IPS DF 6.9 (cell line): ENCODE measurements around the gene TOPBP1.
"Not testable (repeated sequence)": the region's sequence is repeated elsewhere in the genome, so short reads cannot be mapped to it uniquely, and the experiment has no call there.

ENCODE experiments used
- DNase-seq: peaks from one replicate; pipeline ENCODE4 v3.0.0-alpha.2; 2013; ENCODE audit warnings: low read depth, low spot score
- H3K27ac ChIP-seq: one replicate; pipeline ENCODE4 v1.5.1; 2013; ENCODE audit warnings: low read length, control low read depth
- H3K27me3 ChIP-seq: 2 replicates; pipeline ENCODE4 v1.6.1; 2013; ENCODE audit warnings: mild to moderate bottlenecking, low read length; ENCODE audit not compliant: control insufficient read depth, insufficient read depth
- H3K36me3 ChIP-seq: 2 replicates; pipeline ENCODE4 v1.6.1; 2013; ENCODE audit warnings: low read length; ENCODE audit not compliant: control insufficient read depth, insufficient read depth
- H3K4me1 ChIP-seq: 2 replicates; pipeline ENCODE4 v1.6.1; 2013; ENCODE audit warnings: low read length; ENCODE audit not compliant: control insufficient read depth, insufficient read depth
- H3K4me3 ChIP-seq: 2 replicates; pipeline ENCODE4 v1.5.1; 2013; ENCODE audit warnings: mild to moderate bottlenecking, low read length
- H3K9me3 ChIP-seq: 2 replicates; pipeline ENCODE4 v1.6.1; 2013; ENCODE audit warnings: low read length, inconsistent platforms; ENCODE audit not compliant: control insufficient read depth, insufficient read depth
- WGBS: extraction: QIAGEN DNeasy Blood & Tissue Kit; methylation state at CpG from one replicate; pipeline ENCODE4 v1.1.7; 2013; ENCODE audit warnings: mixed read lengths, missing lambda C conversion rate; ENCODE audit not compliant: insufficient read length, insufficient coverage; 5-methylcytosine and 5-hydroxymethylcytosine counted together

The TOPBP1 gene

GRCh38 chr3:133695560-133696171 is 33.9 kb upstream of the TOPBP1 start:
- no CpG with 5 or more reads among the region's 3 CpGs for WGBS
- no peak for DNase-seq
- no peaks in the 10 kb centered on the region for H3K9me3 ChIP-seq

GRCh38 chr3:133694288-133695268 is 32.8 kb upstream of the TOPBP1 start:
- no peak for DNase-seq
- no CpG with 5 or more reads among the region's 9 CpGs for WGBS

More at GRCh38 chr3:133695560-133696171, 33.9 kb upstream of the TOPBP1 start:
- Histone ChIP-seq H3K27me3 (no peaks in the 10 kb centered on the region), H3K4me1 (no peaks in the 10 kb centered on the region), H3K27ac (no peak overlapping the region), H3K4me3 (no peak overlapping the region), H3K36me3 (no peaks in the 10 kb centered on the region)

GRCh38 chr3:133693821-133694220 is 32.1 kb upstream of the TOPBP1 start:
- H3K4me1 ChIP-seq, result no peaks in the 10 kb centered on the region
- H3K4me3 ChIP-seq, result no peak overlapping the region
- no peaks in the 10 kb centered on the region for H3K27me3 ChIP-seq
- WGBS, result no CpG with 5 or more reads among the region's 8 CpGs
- no peaks in the 10 kb centered on the region for H3K36me3 ChIP-seq
- no peak for DNase-seq
- H3K9me3 ChIP-seq, result no peaks in the 10 kb centered on the region
- no peak overlapping the region for H3K27ac ChIP-seq

More at GRCh38 chr3:133694288-133695268, 32.8 kb upstream of the TOPBP1 start:
- Histone ChIP-seq H3K4me1 (no peaks in the 10 kb centered on the region), H3K27ac (no peak overlapping the region), H3K36me3 (no peaks in the 10 kb centered on the region), H3K4me3 (no peak overlapping the region), H3K27me3 (no peaks in the 10 kb centered on the region), H3K9me3 (no peaks in the 10 kb centered on the region)

- Histone ChIP-seq H3K27me3 (no peaks in the 10 kb centered on the region), H3K4me1 (no peaks in the 10 kb centered on the region), H3K4me3 (no peak overlapping the region), H3K36me3 (no peaks in the 10 kb centered on the region), H3K27ac (no peak overlapping the region), H3K9me3 (no peaks in the 10 kb centered on the region)
- WGBS, result no CpG with 5 or more reads among the region's 4 CpGs
- no peak for DNase-seq
Measured at GRCh38 chr3:133692759-133693158, 31.0 kb upstream of the TOPBP1 start.

GRCh38 chr3:133691273-133692107 is 29.7 kb upstream of the TOPBP1 start:
- H3K4me1 ChIP-seq, result no peaks in the 10 kb centered on the region
- H3K36me3 ChIP-seq, result no peaks in the 10 kb centered on the region
- no peak for DNase-seq
- no peaks in the 10 kb centered on the region for H3K27me3 ChIP-seq
- no peak overlapping the region for H3K4me3 ChIP-seq
- no peak overlapping the region for H3K27ac ChIP-seq
- no CpG with 5 or more reads among the region's 6 CpGs for WGBS
- no peaks in the 10 kb centered on the region for H3K9me3 ChIP-seq

DNA sequence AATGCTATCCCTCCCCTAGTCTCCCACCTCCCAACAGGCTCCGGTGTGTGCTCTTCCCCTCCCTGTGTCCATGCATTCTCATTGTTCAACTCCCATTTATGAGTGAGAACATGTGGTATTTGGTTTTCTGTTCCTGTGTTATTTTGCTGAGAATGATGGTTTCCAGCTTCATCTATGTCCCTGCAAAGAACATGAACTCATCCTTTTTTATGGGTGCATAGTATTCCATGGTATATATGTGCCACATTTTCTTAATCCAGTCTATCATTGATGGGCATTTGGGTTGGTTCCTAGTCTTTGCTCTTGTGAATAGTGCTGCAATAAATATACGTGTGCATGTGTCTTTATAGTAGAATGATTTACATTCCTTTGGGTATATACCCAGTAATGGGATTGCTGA is 16.3 kb upstream of the TOPBP1 start:
- peaks cover 12% of the 10 kb centered on the region for H3K27me3 ChIP-seq
- H3K36me3 ChIP-seq, DNase-seq, H3K27ac ChIP-seq, H3K4me3 ChIP-seq, H3K9me3 ChIP-seq, H3K4me1 ChIP-seq: not testable (repeated sequence)
- no CpG with 5 or more reads among the region's 2 CpGs for WGBS

DNA sequence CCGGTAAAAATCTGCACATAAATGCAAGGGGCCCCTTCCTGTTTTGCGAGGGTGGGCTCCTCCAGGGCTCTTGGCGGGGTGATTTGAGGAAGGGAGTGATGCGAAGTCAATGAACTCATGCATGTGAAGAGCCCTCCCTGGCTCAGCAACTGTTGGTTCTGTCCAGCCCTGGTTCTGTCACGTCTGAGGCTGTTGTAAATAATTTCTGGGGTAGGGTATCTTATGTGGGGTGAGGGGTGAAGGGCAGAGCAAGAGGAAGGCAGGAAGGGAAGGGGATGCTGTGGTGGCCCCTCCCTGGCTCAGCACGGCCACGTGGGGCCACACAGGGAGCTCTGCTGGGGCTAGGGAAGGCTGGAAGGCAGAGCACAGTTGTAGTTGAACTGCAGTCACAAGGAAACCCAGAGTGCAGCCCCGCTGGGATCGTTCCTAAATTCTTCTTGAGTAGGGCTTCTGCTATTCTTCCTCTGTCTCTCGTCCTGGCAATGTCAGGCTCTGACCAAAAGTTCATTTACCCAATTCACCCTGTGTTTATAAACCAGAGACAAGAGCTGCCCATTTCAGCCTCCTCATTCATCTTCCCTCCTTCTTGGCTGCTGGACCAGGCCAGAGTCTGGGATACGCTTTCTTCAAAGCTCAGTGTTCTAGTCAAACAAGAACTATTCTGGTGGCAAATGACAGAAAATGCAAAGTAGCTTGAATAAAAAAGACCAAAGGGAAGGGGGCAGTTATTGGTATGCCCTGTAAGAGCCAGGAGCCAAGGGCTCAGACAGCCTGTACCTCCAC is 14.8 kb upstream of the TOPBP1 start:
- Histone ChIP-seq H3K4me3 (no peak overlapping the region), H3K4me1 (no peaks in the 10 kb centered on the region; the same call in 1 of the 2 replicates), H3K27ac (no peak overlapping the region), H3K9me3 (no peaks in the 10 kb centered on the region), H3K36me3 (no peaks in the 10 kb centered on the region), H3K27me3 (peaks cover 12% of the 10 kb centered on the region)
- WGBS, result no CpG with 5 or more reads among the region's 11 CpGs
- DNase-seq, result no peak

DNA sequence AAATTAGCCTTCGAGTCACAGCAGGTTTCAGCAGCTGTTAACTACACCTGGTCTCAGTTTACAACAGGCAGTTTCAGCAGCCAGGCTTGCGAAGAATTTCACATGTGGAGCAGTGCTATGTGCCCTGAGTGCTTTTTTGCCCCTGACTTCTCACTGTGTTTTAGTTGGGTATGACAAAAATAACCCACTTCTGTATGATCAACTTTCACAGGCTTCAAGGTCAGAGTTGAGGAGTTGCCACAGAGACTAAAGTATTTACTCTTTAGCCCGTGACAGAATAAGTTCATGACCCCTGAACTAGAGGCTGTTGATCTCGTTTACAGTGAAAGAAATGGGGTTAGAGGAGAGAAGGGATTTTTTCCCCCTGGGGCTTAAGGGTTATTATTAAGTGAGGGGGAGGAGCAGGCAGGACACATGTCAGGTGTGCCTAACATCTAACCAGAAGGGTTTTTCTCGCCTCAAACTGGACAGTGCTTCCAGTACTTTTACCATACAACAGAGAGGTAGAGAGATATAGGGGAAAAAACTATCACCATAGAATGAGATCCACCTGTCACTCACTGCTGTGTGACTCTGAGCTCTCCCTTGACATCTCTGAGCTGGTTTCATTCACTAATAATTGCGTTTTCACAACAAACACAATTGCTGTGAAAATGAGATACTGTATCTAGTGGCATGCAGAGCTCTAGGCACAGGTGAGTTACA is 14.0 kb upstream of the TOPBP1 start:
- Histone ChIP-seq H3K27me3 (peaks cover 12% of the 10 kb centered on the region), H3K9me3 (no peaks in the 10 kb centered on the region), H3K4me3 (no peak overlapping the region), H3K27ac (no peak overlapping the region), H3K36me3 (no peaks in the 10 kb centered on the region), H3K4me1 (no peaks in the 10 kb centered on the region; the same call in 1 of the 2 replicates)
- no peak for DNase-seq
- no CpG with 5 or more reads among the region's 6 CpGs for WGBS

GRCh38 chr3:133674290-133674919 is 12.7 kb upstream of the TOPBP1 start:
- DNase-seq, result no peak
- H3K36me3 ChIP-seq, result no peaks in the 10 kb centered on the region
- H3K4me3 ChIP-seq, result peak overlapping the region; percentile 44; the same call in 1 of the 2 replicates
- no peaks in the 10 kb centered on the region; the same call in 1 of the 2 replicates for H3K4me1 ChIP-seq
- peaks cover 12% of the 10 kb centered on the region for H3K27me3 ChIP-seq
- no peak overlapping the region for H3K27ac ChIP-seq
- no CpG with 5 or more reads among the region's 47 CpGs for WGBS
- H3K9me3 ChIP-seq, result no peaks in the 10 kb centered on the region
